Neuronal stem cell (in vitro differentiated cells): Measurements from ENCODE around the gene HELZ2.
"Not testable (repeated sequence)": the region's sequence is repeated elsewhere in the genome, so short reads cannot be mapped to it uniquely, and the experiment has no call there.

ENCODE experiments used
- DNase-seq: peaks from one replicate; pipeline ENCODE4 v3.0.0-alpha.2; 2013; ENCODE audit warnings: low spot score
- H2AFZ ChIP-seq: one replicate; pipeline ENCODE4 v1.6.1; 2013; ENCODE audit warnings: mild to moderate bottlenecking, low read length, inconsistent platforms
- H2AK5ac ChIP-seq: 2 replicates; pipeline ENCODE4 v1.6.1; 2013; ENCODE audit warnings: low read depth, mild to moderate bottlenecking, inconsistent platforms, low read length, moderate library complexity, mixed read lengths
- H2BK120ac ChIP-seq: 2 replicates; pipeline ENCODE4 v1.6.1; 2013; ENCODE audit warnings: low read depth, mild to moderate bottlenecking, inconsistent platforms, low read length, moderate library complexity, mixed read lengths
- H2BK12ac ChIP-seq: one replicate; pipeline ENCODE4 v1.6.1; 2013; ENCODE audit warnings: low read length, inconsistent platforms
- H2BK15ac ChIP-seq: 2 replicates; pipeline ENCODE4 v1.6.1; 2013; ENCODE audit warnings: mild to moderate bottlenecking, low read length, inconsistent platforms, mixed read lengths
- H2BK5ac ChIP-seq: one replicate; pipeline ENCODE4 v1.6.1; 2013; ENCODE audit warnings: inconsistent platforms, mild to moderate bottlenecking, low read length, moderate library complexity
- H3K14ac ChIP-seq: one replicate; pipeline ENCODE4 v1.6.1; 2013; ENCODE audit warnings: low read length, inconsistent platforms
- H3K18ac ChIP-seq: 2 replicates; pipeline ENCODE4 v1.6.1; 2013; ENCODE audit warnings: low read length, inconsistent platforms
- H3K23ac ChIP-seq: 2 replicates; pipeline ENCODE4 v1.6.1; 2013; ENCODE audit warnings: low read depth, mild to moderate bottlenecking, mixed read lengths, low read length, inconsistent platforms; ENCODE audit not compliant: poor library complexity
- H3K27ac ChIP-seq: replicated peaks from 3 replicates; pipeline ENCODE4 v1.5.1; 2013; ENCODE audit warnings: low read length, inconsistent platforms
- H3K27me3 ChIP-seq, 3 experiments: 2 replicates each; pipeline ENCODE4 v1.6.1; 2013; ENCODE audit warnings: low read length in 3 of 3, mild to moderate bottlenecking in 2 of 3, inconsistent platforms in 1 of 3, low read depth in 1 of 3, mixed read lengths in 1 of 3, moderate library complexity in 1 of 3; ENCODE audit not compliant: control insufficient read depth in 3 of 3, insufficient read depth in 3 of 3
- H3K36me3 ChIP-seq, 2 donors: replicated peaks in 1 of 2; 2 replicates each; pipeline ENCODE4 v1.6.1; 2013; ENCODE audit warnings: low read length in 2 of 2; ENCODE audit not compliant: control insufficient read depth in 2 of 2, insufficient read depth in 2 of 2
- H3K4ac ChIP-seq: 2 replicates; pipeline ENCODE4 v1.6.1; 2013; ENCODE audit warnings: inconsistent platforms, mild to moderate bottlenecking, low read length, moderate library complexity
- H3K4me1 ChIP-seq, 2 donors: 1 replicate in 1 of 2; 2 replicates in 1 of 2; pipeline ENCODE4 v1.6.1; 2013; ENCODE audit warnings: low read length in 2 of 2, low read depth in 1 of 2; ENCODE audit not compliant: control insufficient read depth in 2 of 2, insufficient read depth in 1 of 2
- H3K4me2 ChIP-seq: one replicate; pipeline ENCODE4 v1.6.1; 2013; ENCODE audit warnings: mild to moderate bottlenecking, low read length, inconsistent platforms; ENCODE audit not compliant: insufficient read depth, poor library complexity, severe bottlenecking
- H3K4me3 ChIP-seq, 2 donors: 2 replicates each; pipeline ENCODE4 v1.5.1; 2013; ENCODE audit warnings: low read length in 2 of 2, mild to moderate bottlenecking in 2 of 2, inconsistent platforms in 1 of 2, moderate library complexity in 1 of 2
- H3K79me1 ChIP-seq: one replicate; pipeline ENCODE4 v1.6.1; 2013; ENCODE audit warnings: low read depth, mild to moderate bottlenecking, inconsistent platforms, low read length, moderate library complexity
- H3K9ac ChIP-seq: one replicate; pipeline ENCODE4 v1.6.1; 2013; ENCODE audit warnings: mild to moderate bottlenecking, low read depth, low read length, inconsistent platforms; ENCODE audit not compliant: poor library complexity
- H3K9me3 ChIP-seq, 2 donors: replicated peaks in 1 of 2; 2 replicates each; pipeline versions ENCODE3 to v1.6.1; 2013; ENCODE audit warnings: low read length in 2 of 2, mild to moderate bottlenecking in 2 of 2, inconsistent platforms in 1 of 2, low read depth in 1 of 2, mixed read lengths in 1 of 2, moderate library complexity in 1 of 2; ENCODE audit not compliant: control insufficient read depth in 2 of 2, insufficient read depth in 1 of 2
- H4K8ac ChIP-seq: one replicate; pipeline ENCODE4 v1.6.1; 2013; ENCODE audit warnings: low read depth, mild to moderate bottlenecking, inconsistent platforms, low read length, moderate library complexity
- H4K91ac ChIP-seq: one replicate; pipeline ENCODE4 v1.6.1; 2013; ENCODE audit warnings: low read length, low read depth, mild to moderate bottlenecking, inconsistent platforms; ENCODE audit not compliant: poor library complexity
- WGBS, 2 donors: extraction: QIAGEN DNeasy Blood & Tissue Kit; methylation state at CpG; one replicate each; pipeline ENCODE4 v1.1.7; 2013; ENCODE audit warnings: missing lambda C conversion rate in 2 of 2, mixed read lengths in 1 of 2; ENCODE audit not compliant: insufficient read length in 2 of 2, insufficient replicate concordance in 1 of 2; ENCODE audit errors: extremely low coverage in 2 of 2; 5-methylcytosine and 5-hydroxymethylcytosine counted together

The HELZ2 gene

DNA sequence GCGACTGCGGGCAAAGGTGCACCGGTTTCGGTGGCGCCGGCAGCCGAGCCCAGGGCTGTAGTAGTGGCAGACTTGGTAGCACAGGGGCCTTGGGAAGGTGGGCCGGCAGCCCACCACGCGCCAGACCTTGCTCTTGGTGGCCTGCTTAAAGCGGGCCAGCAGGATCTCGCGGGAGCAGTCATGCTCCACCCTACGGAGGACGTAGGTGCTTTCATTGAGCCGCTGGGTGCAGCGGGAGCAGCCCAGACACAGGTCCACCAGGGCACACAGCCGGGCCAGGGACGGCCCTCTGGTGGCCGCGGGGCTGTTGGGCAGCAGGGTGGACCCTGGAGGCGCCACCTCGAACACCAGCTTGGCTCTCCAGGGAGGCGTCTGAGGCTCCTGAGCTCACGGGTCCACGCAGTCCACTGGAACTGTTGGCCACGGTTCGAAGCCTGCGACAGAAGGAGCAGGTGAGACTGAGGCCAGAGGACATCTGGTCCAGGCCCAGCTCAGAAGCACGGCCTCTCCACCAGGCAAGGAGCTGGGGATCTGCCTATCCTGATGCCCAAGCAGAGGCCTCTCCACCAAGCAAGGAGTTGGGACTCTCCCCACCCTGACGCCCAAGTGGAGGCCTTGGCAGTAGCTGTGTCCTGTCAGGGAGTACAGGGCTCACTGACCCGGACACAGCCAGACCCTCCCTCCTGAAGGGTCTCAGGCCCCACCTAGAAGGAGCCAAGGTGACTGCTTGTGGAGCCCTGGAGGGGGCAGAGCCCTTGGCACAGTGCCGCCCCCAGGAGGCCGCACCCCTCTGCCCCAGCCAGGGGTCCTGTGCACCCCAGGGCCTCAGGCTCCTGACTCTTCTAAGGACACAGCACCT is 1.0 kb downstream of the HELZ2 start:
- Histone ChIP-seq H3K4me3 (peak overlapping the region; percentile 72 to 90), H2BK15ac (peak overlapping the region; percentile 91), H3K9me3 (no peaks in the 10 kb centered on the region), H4K91ac (no peak overlapping the region), H3K4me2 (peak overlapping the region; percentile 97), H3K4me1 (peaks cover 3 to 14% of the 10 kb centered on the region in 2 donors), H4K8ac (no peak overlapping the region), H3K18ac (peak overlapping the region; percentile 27), H2AK5ac (peak overlapping the region; percentile 90), H2BK5ac (peak overlapping the region; percentile 24), H3K9ac (peak overlapping the region; percentile 86), H2BK12ac (peak overlapping the region; percentile 22), H3K27me3 (no peaks in the 10 kb centered on the region), H3K4ac (no peak overlapping the region), H2AFZ (peak overlapping the region; percentile 88), H3K23ac (peak overlapping the region; percentile 73), H3K79me1 (peaks cover 3% of the 10 kb centered on the region), H3K14ac (peak overlapping the region; percentile 71), H2BK120ac (no peak overlapping the region), H3K36me3 (no peaks in the 10 kb centered on the region), H3K27ac (no peak overlapping the region)
- no peak for DNase-seq
- no CpG with 5 or more reads among the region's 34 CpGs for WGBS, 2 donors

DNA sequence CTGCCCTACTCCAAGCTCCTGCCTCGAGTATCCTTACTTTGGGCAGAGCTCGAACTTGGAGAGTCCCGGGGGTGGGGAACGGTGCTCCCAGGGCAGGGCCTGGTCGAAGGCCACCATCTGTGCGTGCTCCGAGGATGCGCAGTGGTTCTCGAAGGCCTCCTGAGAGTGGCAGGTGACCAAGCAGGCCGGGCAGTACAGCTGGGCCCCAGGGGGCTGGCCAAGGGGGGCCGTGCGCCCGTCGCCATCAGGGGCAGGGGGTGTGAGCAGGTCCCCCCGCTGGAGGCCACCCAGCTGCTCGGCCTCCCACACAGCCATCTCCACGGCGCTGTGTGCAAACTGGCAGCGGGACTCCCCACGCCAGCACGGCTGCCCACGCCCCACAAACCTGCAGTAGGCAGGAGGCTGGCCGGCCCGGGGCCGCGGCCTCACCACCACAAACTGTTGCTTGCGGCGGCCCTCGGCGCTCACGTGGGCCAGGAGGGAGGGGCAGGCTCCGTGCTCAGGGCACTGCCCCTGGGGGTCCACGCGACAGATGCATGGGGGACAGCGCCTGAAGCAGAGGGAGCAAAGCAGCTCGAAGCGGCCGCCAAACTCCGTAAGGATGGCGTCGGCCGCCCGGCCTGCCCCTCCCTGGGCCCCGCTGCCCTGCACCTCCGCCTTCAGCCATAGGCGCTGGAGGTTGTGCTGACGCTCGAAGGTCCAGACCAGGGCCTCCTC is 1.8 kb downstream of the HELZ2 start:
- peak overlapping the region; percentile 17 for H4K8ac ChIP-seq
- peak overlapping the region; percentile 67 for H2BK15ac ChIP-seq
- H3K4ac ChIP-seq = no peak overlapping the region
- H3K27me3 ChIP-seq = no peaks in the 10 kb centered on the region
- WGBS, 2 donors = no CpG with 5 or more reads among the region's 48 CpGs
- peaks cover 3% of the 10 kb centered on the region for H3K79me1 ChIP-seq
- no peaks in the 10 kb centered on the region for H3K9me3 ChIP-seq
- H3K4me1 ChIP-seq = peaks cover 3 to 14% of the 10 kb centered on the region in 2 donors
- no peak overlapping the region for H3K27ac ChIP-seq
- H2BK120ac ChIP-seq = no peak overlapping the region
- H3K18ac ChIP-seq = no peak overlapping the region
- no peak for DNase-seq
- no peak overlapping the region for H3K4me2 ChIP-seq
- H2AFZ ChIP-seq = no peak overlapping the region
- H3K14ac ChIP-seq = peak overlapping the region; percentile 71
- H4K91ac ChIP-seq = peak overlapping the region; percentile 53
- peak overlapping the region; percentile 58 for H2BK12ac ChIP-seq
- peak overlapping the region; percentile 90 for H2AK5ac ChIP-seq
- no peaks in the 10 kb centered on the region for H3K36me3 ChIP-seq
- H3K9ac ChIP-seq = peak overlapping the region; percentile 77
- no peak overlapping the region for H2BK5ac ChIP-seq
- H3K23ac ChIP-seq = peak overlapping the region; percentile 73
- H3K4me3 ChIP-seq = no peak overlapping the region

DNA sequence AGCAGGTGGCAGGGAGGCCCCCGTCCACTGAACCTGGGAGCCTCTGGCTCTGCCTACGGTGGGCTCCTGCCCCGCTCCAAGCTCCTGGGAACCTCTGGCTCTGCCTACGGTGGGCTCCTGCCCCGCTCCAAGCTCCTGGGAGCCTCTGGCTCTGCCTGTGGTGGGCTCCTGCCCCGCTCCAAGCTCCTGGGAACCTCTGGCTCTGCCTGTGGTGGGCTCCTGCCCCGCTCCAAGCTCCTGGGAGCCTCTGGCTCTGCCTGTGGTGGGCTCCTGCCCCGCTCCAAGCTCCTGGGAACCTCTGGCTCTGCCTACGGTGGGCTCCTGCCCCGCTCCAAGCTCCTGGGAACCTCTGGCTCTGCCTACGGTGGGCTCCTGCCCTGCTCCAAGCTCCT is 3.0 kb downstream of the HELZ2 start:
- H4K8ac ChIP-seq, H3K4me2 ChIP-seq: not testable (repeated sequence)

More for the DNA sequence above, 3.0 kb downstream of the HELZ2 start:
- not testable (repeated sequence) for DNase-seq, H2AFZ ChIP-seq, H3K18ac ChIP-seq, H3K14ac ChIP-seq, H3K79me1 ChIP-seq, H3K27ac ChIP-seq, H3K9me3 ChIP-seq, H2AK5ac ChIP-seq, H2BK120ac ChIP-seq, H2BK12ac ChIP-seq, H2BK15ac ChIP-seq, H3K4ac ChIP-seq, H3K9ac ChIP-seq, H3K23ac ChIP-seq, H4K91ac ChIP-seq, H3K27me3 ChIP-seq, H3K36me3 ChIP-seq, H3K4me3 ChIP-seq, H2BK5ac ChIP-seq
- H3K4me1 ChIP-seq = peaks cover 3 to 14% of the 10 kb centered on the region in 2 donors
- no CpG with 5 or more reads among the region's 11 CpGs for WGBS, 2 donors
